Naive thymus-derived CD4-positive, alpha-beta T cell (primary cell): ENCODE measurements around the gene CDC14A. TPM values are rescaled to one million over a fixed set of nuclear protein-coding genes. Genes with fewer than 3 reads are reported as not detected.

Experiments used
- ATAC-seq: fragments of 150-1000 bp; cut with Tn5 transposase; 2 replicates; pipeline ENCODE4 v1.10.0; 2021; ENCODE audit warnings: mild to moderate bottlenecking, moderate library complexity
- CTCF ChIA-PET: fragments of 350-600 bp; sonication (Branson Sonifier 250); formaldehyde crosslinking; loops from one replicate; lab custom pipeline; 2021; ENCODE audit warnings: antibody characterized with exemption; lab: Charles Lee
- POLR2A ChIA-PET: fragments of 350-600 bp; sonication (Branson Sonifier 250); formaldehyde crosslinking; loops from one replicate; lab custom pipeline; 2021; ENCODE audit warnings: antibody characterized with exemption, inconsistent platforms; lab: Charles Lee
- DNase-seq, 9 donors: peaks; one replicate each; pipeline versions ENCODE4 v3.0.0 to v3.0.0-alpha.2; 2020 to 2022; ENCODE audit warnings: mixed read lengths in 1 of 9
- H3K27ac ChIP-seq: one replicate; pipeline ENCODE4 v1.7.0; 2013; ENCODE audit warnings: mild to moderate bottlenecking, low read depth, low read length, moderate library complexity
- H3K27me3 ChIP-seq, 2 donors: one replicate each; pipeline ENCODE4 v1.7.0; 2013; ENCODE audit warnings: low read length in 2 of 2, mild to moderate bottlenecking in 2 of 2, moderate library complexity in 2 of 2; ENCODE audit not compliant: control insufficient read depth in 2 of 2, insufficient read depth in 2 of 2
- H3K36me3 ChIP-seq, 3 experiments: 1 replicate in 2 of 3; 2 replicates in 1 of 3; pipeline ENCODE4 v1.7.0; 2013; ENCODE audit warnings: low read length in 3 of 3, mild to moderate bottlenecking in 3 of 3, moderate library complexity in 1 of 3; ENCODE audit not compliant: insufficient read depth in 3 of 3, control insufficient read depth in 2 of 3
- H3K4me1 ChIP-seq, 2 donors: one replicate each; pipeline ENCODE4 v1.7.0; 2013; ENCODE audit warnings: low read length in 2 of 2, mild to moderate bottlenecking in 2 of 2, moderate library complexity in 1 of 2; ENCODE audit not compliant: control insufficient read depth in 2 of 2, insufficient read depth in 2 of 2
- H3K4me3 ChIP-seq: 2 replicates; pipeline ENCODE4 v1.7.0; 2013; ENCODE audit warnings: mild to moderate bottlenecking, low read length
- H3K9me3 ChIP-seq, 3 experiments: 1 replicate in 2 of 3; 2 replicates in 1 of 3; pipeline ENCODE4 v1.7.0; 2013; ENCODE audit warnings: low read length in 3 of 3; ENCODE audit not compliant: control insufficient read depth in 2 of 3
- H3K27ac Mint-ChIP-seq, 9 donors: one replicate each; pipeline ENCODE4 v1.8.0; 2020 to 2022; ENCODE audit warnings: mixed read lengths in 9 of 9, mild to moderate bottlenecking in 8 of 9, moderate library complexity in 5 of 9, inconsistent platforms in 2 of 9
- H3K27me3 Mint-ChIP-seq, 5 donors: one replicate each; pipeline ENCODE4 v1.8.0; 2021 to 2022; ENCODE audit warnings: mixed read lengths in 5 of 5, mild to moderate bottlenecking in 1 of 5
- H3K36me3 Mint-ChIP-seq, 5 donors: one replicate each; pipeline ENCODE4 v1.8.0; 2020 to 2022; ENCODE audit warnings: mixed read lengths in 5 of 5, mild to moderate bottlenecking in 3 of 5, inconsistent platforms in 1 of 5
- H3K4me1 Mint-ChIP-seq, 7 donors: one replicate each; pipeline ENCODE4 v1.8.0; 2020 to 2022; ENCODE audit warnings: mixed read lengths in 7 of 7, mild to moderate bottlenecking in 3 of 7, inconsistent platforms in 1 of 7
- H3K4me3 Mint-ChIP-seq, 10 donors: one replicate each; pipeline ENCODE4 v1.8.0; 2020 to 2022; ENCODE audit warnings: mild to moderate bottlenecking in 10 of 10, mixed read lengths in 10 of 10, moderate library complexity in 6 of 10, inconsistent platforms in 2 of 10
- H3K9me3 Mint-ChIP-seq, 11 donors: one replicate each; pipeline ENCODE4 v1.8.0; 2020 to 2022; ENCODE audit warnings: mixed read lengths in 11 of 11, mild to moderate bottlenecking in 4 of 11, inconsistent platforms in 1 of 11, moderate library complexity in 1 of 11
- intact Hi-C, 2 donors: fragments of 100-400 bp; cut with micrococcal nuclease; formaldehyde crosslinking; loops; one replicate each; pipeline ENCODE4 v1.15.1; 2023
- polyA plus RNA-seq, 2 donors: library from polyadenylated mRNA; unstranded; fragments of 300-500 nt; fragmentation: Illumina TruSeq; gene quantifications; one replicate each; pipeline ENCODE4 v1.2.3, GENCODE V29; 2021
- total RNA-seq, 6 experiments: library from RNA in 5 of 6; stranded (reverse) in 5 of 6; gene quantifications; 1 replicate in 5 of 6; 2 replicates in 1 of 6; pipeline ENCODE4 v1.2.3 and lab custom pipeline; 2021 to 2026

CDC14A gene
- total and polyA plus RNA-seq, 7 experiments from 2014 or later, result 47.1 to 136 (median 79.3) TPM

GRCh38 chr1:100443811-100444571 lies 91.7 kb downstream of the CDC14A start:
- peak overlapping the region; percentile 92 to 99 (median 98) for H3K27ac Mint-ChIP-seq
- intact Hi-C loops, result loop anchor here (1.0 to 5.0 kb wide), 8 partner anchors 8 to 793 kb away; partner anchors contain the start of genes RTCA (in 1 of the 2) and S1PR1 (in 1 of the 2)
- Histone ChIP-seq H3K27ac (peak overlapping the region; percentile 93), H3K9me3 (no peaks in the 10 kb centered on the region), H3K27me3 (no peaks in the 10 kb centered on the region), H3K4me3 (peak overlapping the region; percentile 12), H3K36me3 (peaks cover 0 to 3% (median 0%) of the 10 kb centered on the region in 3 experiments), H3K4me1 (peaks cover 83 to 84% of the 10 kb centered on the region in 2 donors)
- no peaks in the 10 kb centered on the region for H3K27me3 Mint-ChIP-seq
- H3K4me1 Mint-ChIP-seq, result peaks cover 53 to 95% (median 87%) of the 10 kb centered on the region in 7 donors
- ATAC-seq (peak; percentile 6), DNase-seq (peak in 5 of 9 donors; percentile 31 to 42 (median 36))
- H3K9me3 Mint-ChIP-seq, result no peaks in the 10 kb centered on the region
- ChIA-PET POLR2A (interaction anchor here (0.6 to 4.2 kb wide), 11 partner anchors 9 to 91 kb away, joined by 3 to 29 read pairs (median 6); partner anchors contain the start of gene CDC14A), CTCF (interaction anchor here (0.5 to 1.8 kb wide), 10 partner anchors 10 to 155 kb away, joined by 3 to 5 read pairs (median 3); no protein-coding TSS in a partner anchor)
- H3K4me3 Mint-ChIP-seq, result peak overlapping the region; percentile 66 to 86 (median 81)
- peaks cover 0 to 47% (median 41%) of the 10 kb centered on the region in 5 donors for H3K36me3 Mint-ChIP-seq

GRCh38 chr1:100445565-100445964 lies 93.3 kb downstream of the CDC14A start:
- ATAC-seq (peak; percentile 84), DNase-seq (peak in 7 of 9 donors; percentile 70 to 93 (median 87))
- ChIA-PET CTCF (interaction anchor here (1.0 to 1.8 kb wide), 3 partner anchors 8 to 14 kb away, joined by 4 to 5 read pairs (median 4); no protein-coding TSS in a partner anchor), POLR2A (interaction anchor here (0.6 to 2.7 kb wide), 5 partner anchors 12 to 809 kb away, joined by 3 to 13 read pairs (median 6); no protein-coding TSS in a partner anchor)
- H3K4me1 Mint-ChIP-seq, result peaks cover 54 to 95% (median 89%) of the 10 kb centered on the region in 7 donors
- Histone ChIP-seq H3K36me3 (peaks cover 0 to 8% (median 0%) of the 10 kb centered on the region in 3 experiments), H3K27me3 (no peaks in the 10 kb centered on the region), H3K4me3 (no peak overlapping the region), H3K27ac (peak overlapping the region; percentile 93), H3K9me3 (no peaks in the 10 kb centered on the region), H3K4me1 (peaks cover 81 to 83% of the 10 kb centered on the region in 2 donors)
- H3K36me3 Mint-ChIP-seq, result peaks cover 6 to 60% (median 53%) of the 10 kb centered on the region in 5 donors
- peaks cover 0 to 7% (median 0%) of the 10 kb centered on the region in 11 donors for H3K9me3 Mint-ChIP-seq
- H3K4me3 Mint-ChIP-seq, result peak overlapping the region in 9 of 10 donors; percentile 18 to 84 (median 69)
- H3K27ac Mint-ChIP-seq, result peak overlapping the region; percentile 92 to 99 (median 98)
- H3K27me3 Mint-ChIP-seq, result no peaks in the 10 kb centered on the region
- intact Hi-C loops, result loop anchor here (1.0 to 2.0 kb wide), 2 partner anchors 93 to 407 kb away; partner anchors contain the start of gene CDC14A (in 1 of the 2)

- ChIA-PET CTCF (interaction anchor here (0.8 to 2.4 kb wide), 5 partner anchors 8 to 57 kb away, joined by 3 to 9 read pairs (median 4); no protein-coding TSS in a partner anchor), POLR2A (interaction anchor here (0.7 to 4.2 kb wide), 8 partner anchors 8 to 95 kb away, joined by 3 to 23 read pairs (median 6); partner anchors contain the start of gene CDC14A)
- peaks cover 14 to 69% (median 62%) of the 10 kb centered on the region in 5 donors for H3K36me3 Mint-ChIP-seq
- intact Hi-C loops, result no loop called here
- Histone ChIP-seq H3K36me3 (peaks cover 0 to 15% (median 10%) of the 10 kb centered on the region in 3 experiments), H3K27ac (peak overlapping the region; percentile 93), H3K9me3 (no peaks in the 10 kb centered on the region), H3K4me3 (no peak overlapping the region), H3K4me1 (peaks cover 82 to 84% of the 10 kb centered on the region in 2 donors), H3K27me3 (no peaks in the 10 kb centered on the region)
- no peak for ATAC-seq
- peaks cover 0 to 14% (median 0%) of the 10 kb centered on the region in 11 donors for H3K9me3 Mint-ChIP-seq
- no peaks in the 10 kb centered on the region for H3K27me3 Mint-ChIP-seq
- no peak for DNase-seq
- peaks cover 57 to 99% (median 94%) of the 10 kb centered on the region in 7 donors for H3K4me1 Mint-ChIP-seq
- no peak overlapping the region for H3K4me3 Mint-ChIP-seq
- H3K27ac Mint-ChIP-seq, result peak overlapping the region; percentile 79 to 99 (median 97)
Measured at GRCh38 chr1:100448366-100448765, 96.1 kb downstream of the CDC14A start.

- H3K4me1 ChIP-seq, result peaks cover 78 to 80% of the 10 kb centered on the region in 2 donors
- H3K27me3 Mint-ChIP-seq, result no peaks in the 10 kb centered on the region
- H3K4me1 Mint-ChIP-seq, result peaks cover 50 to 99% (median 91%) of the 10 kb centered on the region in 7 donors
- peaks cover 0 to 14% (median 0%) of the 10 kb centered on the region in 11 donors for H3K9me3 Mint-ChIP-seq
- H3K4me3 ChIP-seq, result no peak overlapping the region
- intact Hi-C loops, result no loop called here
- peak overlapping the region; percentile 48 for H3K27ac ChIP-seq
- peak overlapping the region; percentile 79 to 99 (median 97) for H3K27ac Mint-ChIP-seq
- H3K4me3 Mint-ChIP-seq, result peak overlapping the region in 7 of 10 donors; percentile 3 to 83 (median 46)
- ATAC-seq (no peak), DNase-seq (no peak)
- H3K27me3 ChIP-seq, result no peaks in the 10 kb centered on the region
- no peaks in the 10 kb centered on the region for H3K9me3 ChIP-seq
- peaks cover 0 to 15% (median 10%) of the 10 kb centered on the region in 3 experiments for H3K36me3 ChIP-seq
- H3K36me3 Mint-ChIP-seq, result peaks cover 14 to 68% (median 57%) of the 10 kb centered on the region in 5 donors
- POLR2A ChIA-PET, result interaction anchor here (1.6 to 4.2 kb wide), 4 partner anchors 10 to 97 kb away, joined by 5 to 23 read pairs (median 10); partner anchors contain the start of gene CDC14A
- CTCF ChIA-PET, result interaction anchor here (0.9 kb wide), 1 partner anchor 96 kb away, joined by 3 read pairs; no protein-coding TSS in a partner anchor
Measured at GRCh38 chr1:100449477-100449876, 97.2 kb downstream of the CDC14A start.

- H3K27ac Mint-ChIP-seq, result peak overlapping the region; percentile 79 to 99 (median 93)
- ChIA-PET POLR2A (interaction anchor here (0.5 to 4.5 kb wide), 6 partner anchors 11 to 100 kb away, joined by 3 to 37 read pairs (median 6); partner anchors contain the start of gene CDC14A), CTCF (interaction anchor here (0.5 to 9.3 kb wide), 2 partner anchors 100 to 377 kb away, joined by 3 to 81 read pairs; partner anchors contain the start of gene CDC14A)
- ATAC-seq (peak; percentile 95), DNase-seq (peak in 7 of 9 donors; percentile 41 to 81 (median 64))
- H3K4me1 Mint-ChIP-seq, result peaks cover 29 to 92% (median 84%) of the 10 kb centered on the region in 7 donors
- intact Hi-C loops, result loop anchor here (1.0 to 2.0 kb wide), 6 partner anchors 8 to 414 kb away; partner anchors contain the start of genes CDC14A (in 1 of the 2) and RTCA (in 1 of the 2)
- Histone ChIP-seq H3K36me3 (peaks cover 0 to 12% (median 10%) of the 10 kb centered on the region in 3 experiments), H3K4me1 (peaks cover 55 to 59% of the 10 kb centered on the region in 2 donors), H3K4me3 (no peak overlapping the region), H3K27ac (peak overlapping the region; percentile 80), H3K9me3 (no peaks in the 10 kb centered on the region), H3K27me3 (no peaks in the 10 kb centered on the region)
- peaks cover 14 to 65% (median 49%) of the 10 kb centered on the region in 5 donors for H3K36me3 Mint-ChIP-seq
- peak overlapping the region; percentile 20 to 63 (median 50) for H3K4me3 Mint-ChIP-seq
- H3K9me3 Mint-ChIP-seq, result peaks cover 0 to 14% (median 0%) of the 10 kb centered on the region in 11 donors
- H3K27me3 Mint-ChIP-seq, result no peaks in the 10 kb centered on the region
Measured at GRCh38 chr1:100452641-100453040, 100.3 kb downstream of the CDC14A start.
